ENCODE results near the gene TMEM18.
"Not testable (repeated sequence)": the region's sequence is repeated elsewhere in the genome, so short reads cannot be mapped to it uniquely, and the experiment has no call there.

The TMEM18 gene

GRCh38 chr2:677056-677958, at the start of gene TMEM18:
TSS of gene TMEM18 (minus strand) at chr2:677406. CDS start at chr2:677345, 61 bp downstream.
- DNase-seq (ENCODE audit: low spot score) = peak; percentile 94

GRCh38 chr2:726169-726568, 49.0 kb upstream of the TMEM18 start:
- DNase-seq (ENCODE audit: low spot score) = no peak

- no peak for DNase-seq (ENCODE audit: low spot score)
These were observed 48.3 kb upstream of the TMEM18 start for GRCh38 chr2:725468-725867.

DNA sequence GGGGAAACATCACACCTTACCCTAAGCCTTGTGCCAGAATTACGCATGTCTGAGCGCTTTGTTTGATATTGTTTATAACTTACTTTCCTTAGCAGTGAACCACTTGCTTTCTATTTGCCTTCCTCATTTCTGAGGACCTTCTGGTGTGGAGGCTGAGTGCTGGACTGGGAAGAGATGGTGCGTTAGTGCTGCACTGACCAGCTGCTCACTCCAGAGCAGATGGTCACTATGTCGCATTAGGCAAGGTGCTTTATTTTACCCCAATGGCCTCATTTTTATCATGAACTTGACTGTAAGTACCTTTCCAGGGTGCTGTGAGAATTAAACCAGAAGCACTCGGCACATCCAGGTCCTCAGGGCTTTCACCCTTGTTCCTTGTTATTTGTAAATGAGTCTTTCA, 46.6 kb upstream of the TMEM18 start:
- DNase-seq (ENCODE audit: low spot score) = no peak

GRCh38 chr2:720842-721241, 43.6 kb upstream of the TMEM18 start:
- DNase-seq (ENCODE audit: low spot score) = no peak

- no peak for DNase-seq (ENCODE audit: low spot score)
These were observed 42.5 kb upstream of the TMEM18 start for GRCh38 chr2:719734-720133.

- DNase-seq (ENCODE audit: low spot score) = no peak
These were observed 42.0 kb upstream of the TMEM18 start for GRCh38 chr2:719191-719590.

- no peak for DNase-seq (ENCODE audit: low spot score)
These were observed 40.5 kb upstream of the TMEM18 start for GRCh38 chr2:717661-718060.

GRCh38 chr2:715854-716560, 38.8 kb upstream of the TMEM18 start:
- DNase-seq (ENCODE audit: low spot score) = no peak

DNA sequence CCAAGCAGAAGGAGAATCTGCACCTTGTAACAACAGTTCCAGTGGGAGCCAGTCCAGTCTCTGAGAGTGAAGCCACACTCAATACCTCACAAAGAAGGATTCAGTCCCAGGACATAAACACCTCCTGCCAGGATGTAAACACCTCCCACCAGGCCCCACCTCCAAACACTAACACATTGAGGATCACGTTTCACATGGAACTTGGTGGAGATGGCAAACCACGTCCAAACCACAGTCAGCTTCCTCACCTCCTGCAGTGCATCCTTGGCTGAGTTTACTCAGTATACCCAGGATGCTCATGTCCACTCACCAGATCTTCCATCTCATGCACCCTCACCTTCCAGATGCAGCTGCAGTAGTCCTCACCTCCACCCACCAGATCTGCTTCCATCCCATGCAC, 37.8 kb upstream of the TMEM18 start:
- no peak for DNase-seq (ENCODE audit: low spot score)

DNA sequence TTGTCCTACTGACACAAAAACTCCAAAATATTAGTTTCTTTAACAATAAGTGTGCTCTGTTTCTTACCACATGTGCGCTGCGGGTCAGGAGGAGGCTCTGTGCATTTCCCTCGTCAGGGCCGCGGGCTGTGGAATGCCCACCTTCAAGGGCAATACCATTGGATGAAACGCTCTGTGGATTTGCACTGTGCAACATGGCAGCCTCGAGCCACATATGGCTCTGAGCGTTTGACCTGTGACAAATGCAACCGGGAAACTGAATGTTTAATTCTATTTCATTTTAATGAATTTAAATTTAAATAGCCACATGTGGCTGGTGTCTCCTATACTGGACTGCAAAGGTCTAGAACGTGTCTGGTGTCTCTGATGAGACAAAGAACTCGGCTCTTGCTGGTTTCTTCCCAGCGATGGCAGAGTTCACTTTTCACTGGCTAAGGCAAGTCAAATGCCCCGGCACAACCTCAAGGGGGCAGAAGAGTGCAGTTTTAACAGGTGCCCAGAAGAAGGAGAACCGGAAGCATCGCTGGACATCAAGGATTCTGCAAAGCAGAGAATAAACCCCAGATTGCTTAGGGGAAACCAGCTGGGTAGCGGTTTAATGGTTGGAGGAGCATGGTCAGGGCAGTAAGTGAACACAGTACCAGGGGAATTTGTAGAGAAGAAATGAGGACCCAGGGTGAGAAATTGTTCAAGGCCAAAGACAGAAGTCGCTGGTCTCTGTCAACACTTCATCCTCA, 37.0 kb upstream of the TMEM18 start:
- peak; percentile 22 for DNase-seq (ENCODE audit: low spot score)

DNA sequence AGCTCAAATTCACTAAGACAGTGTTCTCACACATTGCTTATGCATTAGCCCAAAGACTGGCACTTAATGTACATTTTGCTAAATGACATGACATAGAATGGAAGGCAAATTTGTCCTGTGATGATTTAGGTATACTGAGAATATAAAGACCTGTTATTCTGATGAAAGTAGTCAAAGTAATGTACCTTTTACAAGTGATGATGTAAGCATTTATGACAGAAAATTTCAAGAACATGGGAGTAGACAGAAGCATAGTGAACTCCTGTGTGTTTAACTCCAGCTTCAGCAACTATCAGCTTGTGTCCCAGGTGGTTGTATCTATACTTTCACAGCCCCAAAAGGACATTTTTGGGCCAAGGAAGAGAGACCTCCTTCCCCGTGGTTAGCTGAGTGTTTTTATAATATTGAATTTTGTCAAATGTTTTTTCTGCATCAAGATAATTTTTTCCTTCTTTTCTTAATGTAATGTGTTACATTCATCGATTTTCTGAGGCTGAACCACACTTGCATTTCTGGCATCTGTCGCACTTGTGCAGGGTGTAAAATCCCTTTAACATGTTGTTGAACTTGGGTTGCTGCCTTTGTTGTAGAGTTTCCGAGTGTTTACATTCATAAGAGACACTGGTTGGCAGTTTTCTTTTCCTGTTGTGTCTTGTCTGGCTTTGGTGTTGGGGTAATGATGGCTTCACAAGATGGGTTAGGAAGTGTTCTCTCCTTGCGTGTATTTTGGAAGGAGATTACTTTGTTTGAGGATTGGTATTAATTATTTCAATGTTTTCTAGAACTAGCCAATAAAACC, 33.9 kb upstream of the TMEM18 start:
- DNase-seq (ENCODE audit: low spot score) = no peak

DNA sequence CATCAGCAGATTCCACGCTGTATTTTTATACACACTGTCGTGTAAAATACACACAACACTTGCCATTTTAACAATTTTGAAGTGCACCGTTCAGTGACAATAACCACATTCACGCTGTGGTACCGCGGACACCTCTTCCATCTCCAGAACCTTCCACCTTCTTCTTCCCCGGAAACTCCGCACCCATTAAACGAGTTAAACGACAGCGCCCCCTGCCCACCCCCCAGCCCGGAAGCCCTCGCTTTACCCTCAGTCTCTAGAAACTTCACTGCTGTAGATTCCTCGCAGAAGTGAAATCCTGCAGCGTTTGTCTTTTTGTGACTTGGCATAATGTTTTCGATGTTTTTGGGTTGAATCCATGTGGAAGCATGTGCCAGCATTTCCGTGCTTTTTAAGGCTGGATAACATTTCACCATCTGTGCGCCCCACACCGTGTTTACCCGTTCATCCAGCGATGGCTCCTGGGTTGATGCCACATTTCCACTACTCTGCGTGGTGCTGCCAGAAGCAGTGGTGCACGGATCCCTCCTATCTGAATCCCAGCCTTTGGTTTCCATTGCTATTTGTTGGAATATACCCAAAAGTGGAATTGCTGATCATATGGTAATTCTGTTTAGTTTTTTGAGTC, 32.0 kb upstream of the TMEM18 start:
- DNase-seq (ENCODE audit: low spot score) = no peak

DNA sequence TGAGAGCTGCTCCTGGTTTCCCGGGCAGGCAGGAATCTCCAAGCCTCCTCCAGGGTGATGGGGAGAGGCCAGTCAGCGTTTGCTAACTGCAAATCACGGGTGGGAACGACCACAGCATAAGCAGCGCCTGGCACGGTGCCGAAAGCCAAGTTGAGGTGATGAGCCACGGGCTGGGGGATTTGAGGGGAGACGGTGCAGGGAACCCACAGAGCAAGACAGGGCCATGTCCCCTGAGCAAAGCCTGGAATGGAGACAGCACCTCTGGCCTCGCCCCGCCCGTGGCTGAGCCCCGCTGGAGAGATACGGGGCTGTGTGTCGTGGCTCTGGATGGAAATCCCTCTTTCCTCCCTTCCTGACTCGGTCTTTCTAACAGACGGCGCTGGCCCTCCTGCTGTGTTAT, 31.5 kb upstream of the TMEM18 start:
- no peak for DNase-seq (ENCODE audit: low spot score)

- DNase-seq (ENCODE audit: low spot score) = no peak
These were observed 28.8 kb upstream of the TMEM18 start for GRCh38 chr2:705971-706511.

- DNase-seq (ENCODE audit: low spot score) = not testable (repeated sequence)
These were observed 25.6 kb upstream of the TMEM18 start for GRCh38 chr2:702765-703164.

GRCh38 chr2:696999-697627, 19.9 kb upstream of the TMEM18 start:
- DNase-seq (ENCODE audit: low spot score) = no peak

DNA sequence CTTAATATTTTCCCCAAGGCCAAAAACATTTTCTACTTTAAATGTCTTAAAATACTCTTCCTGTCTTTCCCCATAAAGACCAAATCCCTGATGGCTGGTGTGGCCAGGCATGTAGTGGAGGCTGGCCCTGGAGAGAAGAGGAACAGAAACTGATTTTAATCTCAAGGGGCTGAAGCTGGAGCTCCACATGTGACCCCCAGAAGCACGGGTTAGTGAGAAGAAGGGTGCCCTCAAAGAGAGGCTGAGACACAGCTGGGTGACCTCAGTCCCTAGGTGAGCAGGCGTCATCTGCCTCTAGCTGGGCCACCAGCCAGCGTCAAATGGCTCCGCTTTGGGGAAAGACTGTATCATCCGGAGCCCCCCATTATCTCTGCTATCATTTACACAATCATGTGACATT, 19.3 kb upstream of the TMEM18 start:
- DNase-seq (ENCODE audit: low spot score) = no peak

DNA sequence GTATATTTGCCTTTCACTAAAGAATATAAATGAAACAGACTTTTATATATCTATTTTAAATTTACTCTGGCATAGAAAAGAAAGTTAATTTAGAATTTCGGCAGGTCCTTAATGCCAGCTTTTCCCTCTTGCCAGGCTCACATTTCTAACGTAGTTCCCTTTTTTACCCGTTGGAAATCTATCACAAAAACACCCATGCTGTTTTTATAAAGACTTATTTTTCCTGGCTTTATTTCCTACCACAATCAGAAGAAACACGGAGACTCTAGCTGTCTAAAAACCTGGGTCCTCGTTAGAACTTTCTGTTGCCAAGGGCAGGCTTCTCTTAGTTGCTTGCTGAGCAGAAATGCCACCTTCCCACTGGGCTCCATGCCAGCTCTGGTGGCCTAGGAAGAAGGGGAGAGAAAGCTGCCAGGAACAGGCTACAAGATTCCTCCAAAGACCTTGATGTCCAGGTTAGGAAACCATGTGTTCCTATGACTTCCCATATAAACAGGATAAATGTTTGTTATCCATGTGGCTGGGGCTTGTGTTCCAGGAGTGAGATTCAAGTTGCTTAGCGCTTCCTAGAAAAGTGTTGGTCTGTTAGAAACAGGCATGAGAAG, 17.8 kb upstream of the TMEM18 start:
- no peak for DNase-seq (ENCODE audit: low spot score)

DNA sequence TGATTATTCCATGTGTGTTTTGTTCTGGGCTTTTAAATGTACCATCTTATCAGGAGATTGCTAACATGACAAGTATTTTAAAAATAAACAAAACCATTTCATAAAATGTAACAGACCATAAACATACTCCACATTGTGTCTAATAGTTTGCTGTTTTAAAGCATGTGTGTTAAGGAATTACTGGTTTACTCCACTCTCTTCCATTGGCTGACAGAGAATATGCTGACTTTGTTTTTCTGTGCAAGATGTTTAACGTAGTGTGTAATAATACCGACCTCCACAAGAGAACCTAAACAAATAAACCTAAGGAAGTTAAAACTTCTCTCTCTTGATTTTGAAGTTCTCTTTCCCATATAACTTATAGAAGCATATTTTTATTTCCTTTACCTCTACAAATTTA, 17.0 kb upstream of the TMEM18 start:
- DNase-seq (ENCODE audit: low spot score) = no peak

Data from hematopoietic multipotent progenitor cell treated with erythropoietin and hydrocortisone succinate and interleukin-3 and kit ligand, for 17 days (in vitro differentiated cells).